Trophoblast cell (in vitro differentiated cells and primary cell): ENCODE measurements around the gene MYO7A.
A peak's percentile ranks its signal among the peaks of the same experiment; 100 is the strongest.

Source experiments
- DNase-seq, 2 donors: peaks; one replicate each; pipeline ENCODE4 v3.0.0-alpha.2; 2016
- H2AFZ ChIP-seq: 2 replicates; pipeline ENCODE4 v1.6.1; 2013; ENCODE audit warnings: low read length, moderate library complexity, mild to moderate bottlenecking; ENCODE audit not compliant: insufficient read depth, poor library complexity
- H2AK5ac ChIP-seq: 2 replicates; pipeline ENCODE4 v1.6.1; 2013; ENCODE audit warnings: mild to moderate bottlenecking, low read length
- H2BK120ac ChIP-seq: 2 replicates; pipeline ENCODE4 v1.6.1; 2013; ENCODE audit warnings: low read length, mild to moderate bottlenecking, moderate library complexity; ENCODE audit not compliant: insufficient read depth, poor library complexity
- H2BK12ac ChIP-seq: 2 replicates; pipeline ENCODE4 v1.6.1; 2013; ENCODE audit warnings: mild to moderate bottlenecking, low read length, moderate library complexity
- H2BK5ac ChIP-seq: 2 replicates; pipeline ENCODE4 v1.6.1; 2013; ENCODE audit warnings: low read length, low read depth, moderate library complexity, mild to moderate bottlenecking; ENCODE audit not compliant: poor library complexity
- H3K14ac ChIP-seq: 2 replicates; pipeline ENCODE4 v1.6.1; 2013; ENCODE audit warnings: mild to moderate bottlenecking, low read length
- H3K18ac ChIP-seq: 2 replicates; pipeline ENCODE4 v1.6.1; 2013; ENCODE audit warnings: mild to moderate bottlenecking, low read length
- H3K23ac ChIP-seq: 2 replicates; pipeline ENCODE4 v1.6.1; 2013; ENCODE audit warnings: low read length
- H3K27ac ChIP-seq: 2 replicates; pipeline ENCODE4 v1.5.1; 2013; ENCODE audit warnings: low read depth, mild to moderate bottlenecking, inconsistent platforms, low read length, moderate library complexity
- H3K27me3 ChIP-seq: 2 replicates; pipeline ENCODE4 v1.6.1; 2013; ENCODE audit warnings: inconsistent platforms, mild to moderate bottlenecking, low read length, moderate library complexity; ENCODE audit not compliant: insufficient read depth
- H3K36me3 ChIP-seq, 2 experiments: 1 replicate in 1 of 2; 2 replicates in 1 of 2; pipeline ENCODE4 v1.6.1; 2013; ENCODE audit warnings: low read length in 2 of 2, mild to moderate bottlenecking in 2 of 2, moderate library complexity in 1 of 2; ENCODE audit not compliant: insufficient read depth in 2 of 2, control insufficient read depth in 1 of 2
- H3K4ac ChIP-seq: 2 replicates; pipeline ENCODE4 v1.6.1; 2013; ENCODE audit warnings: low read depth, mild to moderate bottlenecking, low read length, moderate library complexity
- H3K4me1 ChIP-seq, 2 experiments: 1 replicate in 1 of 2; 2 replicates in 1 of 2; pipeline ENCODE4 v1.6.1; 2013; ENCODE audit warnings: low read length in 2 of 2, mild to moderate bottlenecking in 2 of 2, moderate library complexity in 1 of 2; ENCODE audit not compliant: insufficient read depth in 2 of 2, control insufficient read depth in 1 of 2
- H3K4me2 ChIP-seq: 2 replicates; pipeline ENCODE4 v1.6.1; 2013; ENCODE audit warnings: inconsistent platforms, mild to moderate bottlenecking, low read length, moderate library complexity
- H3K4me3 ChIP-seq: 2 replicates; pipeline ENCODE4 v1.5.1; 2013; ENCODE audit warnings: mild to moderate bottlenecking, low read depth, low read length, inconsistent platforms
- H3K79me1 ChIP-seq: one replicate; pipeline ENCODE4 v1.6.1; 2013; ENCODE audit warnings: low read length
- H3K79me2 ChIP-seq: 2 replicates; pipeline ENCODE4 v1.6.1; 2013; ENCODE audit warnings: low read length, mild to moderate bottlenecking; ENCODE audit not compliant: control insufficient read depth, insufficient read depth, poor library complexity
- H3K9ac ChIP-seq: 2 replicates; pipeline ENCODE4 v1.6.1; 2013; ENCODE audit warnings: mild to moderate bottlenecking, low read length
- H3K9me3 ChIP-seq: 2 replicates; pipeline ENCODE4 v1.6.1; 2013; ENCODE audit warnings: low read depth, mild to moderate bottlenecking, control low read depth, inconsistent platforms, low read length; ENCODE audit not compliant: insufficient read depth
- H4K12ac ChIP-seq: 2 replicates; pipeline ENCODE4 v1.6.1; 2013; ENCODE audit warnings: low read depth, mild to moderate bottlenecking, low read length, moderate library complexity
- H4K8ac ChIP-seq: 2 replicates; pipeline ENCODE4 v1.6.1; 2013; ENCODE audit warnings: low read depth, mild to moderate bottlenecking, low read length, moderate library complexity
- H4K91ac ChIP-seq: one replicate; pipeline ENCODE4 v1.6.1; 2013; ENCODE audit warnings: low read depth, mild to moderate bottlenecking, low read length, moderate library complexity
- WGBS: extraction: QIAGEN DNeasy Blood & Tissue Kit; methylation state at CpG from one replicate; pipeline ENCODE4 v1.1.7; 2013; ENCODE audit warnings: missing lambda C conversion rate; ENCODE audit not compliant: insufficient read length, insufficient coverage; ENCODE audit errors: extremely low coverage; 5-methylcytosine and 5-hydroxymethylcytosine counted together

The MYO7A gene

GRCh38 chr11:77151804-77152509 is 23.9 kb downstream of the MYO7A start:
- no peak for DNase-seq
- Histone ChIP-seq H3K23ac (no peak overlapping the region), H4K8ac (no peak overlapping the region), H2AK5ac (no peak overlapping the region), H2BK12ac (no peak overlapping the region), H3K4me1 (peaks cover 0 to 6% of the 10 kb centered on the region in 2 experiments), H3K9ac (no peak overlapping the region), H3K4me2 (no peak overlapping the region), H4K91ac (no peak overlapping the region), H3K79me2 (no peaks in the 10 kb centered on the region), H3K4me3 (no peak overlapping the region), H2AFZ (no peak overlapping the region), H3K14ac (no peak overlapping the region), H3K79me1 (no peaks in the 10 kb centered on the region), H3K18ac (no peak overlapping the region), H2BK120ac (no peak overlapping the region), H3K4ac (no peak overlapping the region), H3K27me3 (peaks cover 4% of the 10 kb centered on the region), H3K36me3 (no peaks in the 10 kb centered on the region), H4K12ac (no peak overlapping the region), H3K9me3 (no peaks in the 10 kb centered on the region), H3K27ac (no peak overlapping the region), H2BK5ac (no peak overlapping the region)
- WGBS = no CpG with 5 or more reads among the region's 11 CpGs

GRCh38 chr11:77152846-77153245 is 24.8 kb downstream of the MYO7A start:
- Histone ChIP-seq H2BK120ac (no peak overlapping the region), H3K18ac (no peak overlapping the region), H4K8ac (no peak overlapping the region), H3K9me3 (no peaks in the 10 kb centered on the region), H3K79me2 (no peaks in the 10 kb centered on the region), H2AFZ (no peak overlapping the region), H3K4me2 (no peak overlapping the region), H3K14ac (no peak overlapping the region), H3K27ac (no peak overlapping the region), H3K4me1 (peaks cover 0 to 2% of the 10 kb centered on the region in 2 experiments), H4K91ac (no peak overlapping the region), H3K9ac (no peak overlapping the region), H3K23ac (no peak overlapping the region), H3K4ac (no peak overlapping the region), H4K12ac (no peak overlapping the region), H3K79me1 (no peaks in the 10 kb centered on the region), H3K27me3 (peaks cover 4% of the 10 kb centered on the region), H2BK5ac (no peak overlapping the region), H2BK12ac (no peak overlapping the region), H2AK5ac (no peak overlapping the region), H3K36me3 (no peaks in the 10 kb centered on the region), H3K4me3 (no peak overlapping the region)
- no peak for DNase-seq
- WGBS = no CpG with 5 or more reads among the region's 6 CpGs

DNA sequence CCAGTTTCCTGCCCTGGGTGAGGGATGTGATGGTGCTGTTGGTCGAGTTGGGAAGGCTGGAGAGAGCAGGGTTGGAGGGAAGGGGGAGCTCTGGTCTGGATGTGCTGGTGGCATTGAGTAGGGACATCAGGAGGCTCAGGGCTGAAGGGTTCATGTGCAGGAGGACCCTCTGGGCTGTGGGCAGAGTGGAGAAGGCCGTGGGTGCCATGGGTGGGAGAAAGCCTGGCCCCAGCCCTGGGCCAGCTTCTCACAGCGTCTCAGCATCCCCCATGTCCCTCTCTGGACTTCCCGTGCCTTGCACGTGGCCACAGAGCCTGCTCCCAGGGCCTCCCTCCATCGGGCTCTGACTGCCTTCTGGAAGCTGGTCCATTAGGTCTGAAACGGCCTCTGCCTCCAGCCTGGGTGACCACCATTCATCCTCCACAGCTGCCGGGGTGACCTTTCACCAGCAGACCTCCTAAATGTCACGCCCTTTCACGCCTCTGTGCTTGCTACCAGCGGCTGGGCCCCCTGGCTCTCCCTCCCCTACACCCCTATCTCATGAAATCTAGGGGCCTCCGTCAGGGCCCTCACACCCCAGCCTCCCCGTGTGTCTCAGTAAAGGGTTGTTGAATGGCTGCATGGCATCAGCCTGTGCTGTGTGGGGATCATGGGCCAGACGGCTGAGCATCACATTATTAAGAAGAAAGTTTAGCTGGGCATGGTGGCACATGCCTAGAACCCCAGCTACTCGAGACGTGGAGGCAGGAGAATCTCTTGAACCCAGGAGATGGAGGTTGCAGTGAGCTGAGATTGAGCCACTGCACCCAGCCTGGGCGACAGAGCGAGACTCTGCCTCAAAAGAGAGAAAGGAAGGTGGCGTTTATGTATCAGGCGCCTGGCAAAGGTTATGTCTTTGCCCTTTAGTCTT is 25.5 kb downstream of the MYO7A start:
- Histone ChIP-seq H3K4me3 (peak overlapping the region; percentile 27), H4K8ac (no peak overlapping the region), H3K18ac (no peak overlapping the region), H3K4ac (no peak overlapping the region), H2BK120ac (no peak overlapping the region), H2AK5ac (no peak overlapping the region), H3K9me3 (no peaks in the 10 kb centered on the region), H4K12ac (no peak overlapping the region), H3K23ac (no peak overlapping the region), H3K27ac (no peak overlapping the region), H4K91ac (no peak overlapping the region), H3K79me1 (no peaks in the 10 kb centered on the region), H2AFZ (no peak overlapping the region), H3K4me2 (no peak overlapping the region), H3K27me3 (no peaks in the 10 kb centered on the region), H2BK12ac (no peak overlapping the region), H3K4me1 (no peaks in the 10 kb centered on the region), H3K79me2 (no peaks in the 10 kb centered on the region), H3K36me3 (no peaks in the 10 kb centered on the region), H3K14ac (no peak overlapping the region), H2BK5ac (no peak overlapping the region), H3K9ac (no peak overlapping the region)
- no CpG with 5 or more reads among the region's 20 CpGs for WGBS
- no peak for DNase-seq

DNA sequence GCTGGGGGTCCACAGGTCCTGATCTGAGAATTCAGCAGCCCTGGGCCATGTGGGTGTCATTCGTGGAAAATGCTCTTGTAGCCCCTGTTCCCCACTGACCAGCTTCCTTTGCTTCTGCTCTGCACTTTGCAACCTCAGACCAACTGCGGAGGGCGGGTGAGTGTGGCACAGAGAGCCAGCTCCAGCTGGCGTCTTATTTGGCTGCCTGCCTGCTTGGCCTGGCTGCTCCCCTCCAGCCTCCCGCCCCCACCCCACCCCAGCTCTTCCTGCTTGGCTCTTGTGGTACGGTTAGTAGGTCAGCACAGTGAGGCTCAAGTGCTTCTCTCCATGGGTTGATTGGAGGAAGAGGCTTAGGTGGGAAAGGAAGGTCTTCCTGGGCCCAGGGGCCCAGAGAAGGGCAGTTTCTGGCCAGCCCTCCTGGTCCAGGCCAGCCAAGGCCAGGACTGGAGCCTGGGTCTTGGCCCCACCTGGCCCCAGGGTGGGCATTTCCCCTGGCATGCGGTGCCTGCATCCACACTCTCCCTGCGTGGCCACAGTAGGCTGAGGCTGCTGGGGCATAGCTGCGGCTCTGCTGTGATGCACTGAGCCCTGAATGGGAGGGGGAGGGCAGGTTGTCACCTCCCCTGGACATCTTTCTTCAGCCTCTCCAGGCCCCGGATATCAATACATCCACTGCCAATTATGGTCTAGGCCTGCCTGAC is 26.5 kb downstream of the MYO7A start:
- Histone ChIP-seq H4K12ac (no peak overlapping the region), H3K9ac (no peak overlapping the region), H3K4ac (no peak overlapping the region), H3K23ac (no peak overlapping the region), H3K14ac (no peak overlapping the region), H2AK5ac (no peak overlapping the region), H3K4me3 (no peak overlapping the region), H4K8ac (no peak overlapping the region), H3K18ac (no peak overlapping the region), H3K36me3 (no peaks in the 10 kb centered on the region), H3K27me3 (no peaks in the 10 kb centered on the region), H3K79me2 (no peaks in the 10 kb centered on the region), H4K91ac (no peak overlapping the region), H3K4me2 (no peak overlapping the region), H2BK5ac (no peak overlapping the region), H3K79me1 (no peaks in the 10 kb centered on the region), H3K27ac (no peak overlapping the region), H3K4me1 (no peaks in the 10 kb centered on the region), H2BK12ac (no peak overlapping the region), H2AFZ (no peak overlapping the region), H3K9me3 (no peaks in the 10 kb centered on the region), H2BK120ac (no peak overlapping the region)
- no CpG with 5 or more reads among the region's 10 CpGs for WGBS
- DNase-seq = no peak
